NCI-H524 treated with DMSO at 0.1 percent for 48 hours (cell line): Measurements from ENCODE around the gene IL22RA1.

Source experiments
- DNase-seq: peaks from one replicate; lab custom pipeline; 2025; lab: John Stamatoyannopoulos, UW

The IL22RA1 gene

GRCh38 chr1:24167008-24167407 is 24.1 kb upstream of the IL22RA1 start:
- DNase-seq, result no peak

DNA sequence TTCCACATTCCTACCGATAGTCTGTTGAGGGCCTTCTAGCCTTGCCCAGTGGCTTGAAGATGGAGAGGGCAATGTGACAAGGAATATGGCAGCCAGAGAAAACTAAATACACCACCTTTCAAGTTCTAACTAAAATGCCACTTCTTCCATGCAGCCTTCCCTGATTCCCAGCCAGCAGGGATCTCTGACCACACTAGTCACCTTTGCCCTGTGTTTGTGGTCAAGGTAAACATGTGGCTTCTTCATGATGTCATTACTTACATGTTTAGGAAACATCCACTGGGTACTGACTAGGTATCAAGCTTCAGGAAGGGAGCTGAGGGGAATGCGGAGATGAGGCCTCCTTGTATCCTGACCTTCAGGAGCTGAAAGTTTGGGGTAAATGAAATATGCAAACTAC is 22.6 kb upstream of the IL22RA1 start:
- DNase-seq, result no peak

- no peak for DNase-seq
Observed at GRCh38 chr1:24164004-24164403, 21.1 kb upstream of the IL22RA1 start.

- peak; percentile 83 for DNase-seq
Observed at GRCh38 chr1:24162201-24162600, 19.3 kb upstream of the IL22RA1 start.

DNA sequence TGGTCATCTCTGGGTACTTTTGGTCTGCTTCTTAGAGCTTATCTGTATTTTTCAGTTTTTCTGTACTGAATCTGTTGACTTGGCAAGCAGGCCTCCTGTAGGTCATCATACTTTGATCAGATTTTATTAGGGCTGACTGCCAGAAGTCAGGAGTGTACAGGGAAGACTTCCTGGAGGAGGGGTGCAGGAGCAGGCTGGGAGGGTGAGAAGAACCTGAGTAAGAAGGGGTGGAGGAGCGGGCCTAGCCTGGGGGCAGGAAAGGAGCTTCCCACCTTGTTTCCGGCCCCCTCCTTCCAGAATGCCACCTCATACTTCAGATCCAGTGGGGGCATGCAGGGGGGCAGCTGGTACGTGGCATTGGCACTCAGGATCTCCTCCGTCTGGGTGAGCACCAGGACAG is 18.3 kb upstream of the IL22RA1 start:
- DNase-seq, result no peak

- no peak for DNase-seq
Observed at GRCh38 chr1:24159366-24159765, 16.4 kb upstream of the IL22RA1 start.

- DNase-seq, result no peak
Observed at GRCh38 chr1:24157918-24158481, 15.1 kb upstream of the IL22RA1 start.

- DNase-seq, result no peak
Observed at GRCh38 chr1:24156542-24157260, 13.8 kb upstream of the IL22RA1 start.

DNA sequence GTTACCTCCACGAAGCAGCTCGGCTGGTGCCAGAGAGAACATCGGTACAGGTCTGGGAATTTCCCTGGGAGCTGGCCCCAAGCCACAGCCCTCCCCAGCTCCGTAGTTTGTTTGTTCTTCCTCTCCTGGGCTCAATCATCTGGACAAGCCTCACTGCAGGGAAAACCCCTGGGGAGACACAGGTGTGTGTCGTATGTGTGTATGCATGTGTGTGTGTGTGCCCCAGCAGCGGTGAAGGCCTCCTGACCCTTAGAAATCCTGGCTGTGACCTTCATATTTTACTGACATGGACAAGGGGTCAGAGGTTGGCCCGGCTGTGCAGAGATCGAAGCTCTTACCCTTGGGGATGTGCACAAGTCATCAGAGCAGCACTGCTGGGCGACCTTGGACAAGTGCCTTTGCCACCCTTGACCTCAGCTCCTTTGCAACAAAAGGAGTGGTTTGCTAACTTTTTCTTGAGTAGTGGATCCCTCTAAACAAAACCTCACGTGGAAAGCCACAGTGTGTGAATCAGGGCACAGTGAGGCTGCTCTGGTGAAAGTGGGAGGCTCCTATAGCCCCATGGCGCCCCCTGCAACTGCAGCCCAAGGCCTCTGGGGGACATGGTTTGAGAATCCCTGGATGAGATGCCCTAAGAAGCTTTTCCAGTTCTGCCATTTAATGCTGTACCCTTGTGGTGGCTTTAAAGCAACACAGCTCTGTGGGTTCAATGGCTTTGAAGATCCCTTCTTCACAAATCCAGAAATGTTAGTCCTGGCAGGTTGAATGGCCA is 12.3 kb upstream of the IL22RA1 start:
- no peak for DNase-seq

GRCh38 chr1:24154215-24154614 is 11.3 kb upstream of the IL22RA1 start:
- DNase-seq, result no peak

DNA sequence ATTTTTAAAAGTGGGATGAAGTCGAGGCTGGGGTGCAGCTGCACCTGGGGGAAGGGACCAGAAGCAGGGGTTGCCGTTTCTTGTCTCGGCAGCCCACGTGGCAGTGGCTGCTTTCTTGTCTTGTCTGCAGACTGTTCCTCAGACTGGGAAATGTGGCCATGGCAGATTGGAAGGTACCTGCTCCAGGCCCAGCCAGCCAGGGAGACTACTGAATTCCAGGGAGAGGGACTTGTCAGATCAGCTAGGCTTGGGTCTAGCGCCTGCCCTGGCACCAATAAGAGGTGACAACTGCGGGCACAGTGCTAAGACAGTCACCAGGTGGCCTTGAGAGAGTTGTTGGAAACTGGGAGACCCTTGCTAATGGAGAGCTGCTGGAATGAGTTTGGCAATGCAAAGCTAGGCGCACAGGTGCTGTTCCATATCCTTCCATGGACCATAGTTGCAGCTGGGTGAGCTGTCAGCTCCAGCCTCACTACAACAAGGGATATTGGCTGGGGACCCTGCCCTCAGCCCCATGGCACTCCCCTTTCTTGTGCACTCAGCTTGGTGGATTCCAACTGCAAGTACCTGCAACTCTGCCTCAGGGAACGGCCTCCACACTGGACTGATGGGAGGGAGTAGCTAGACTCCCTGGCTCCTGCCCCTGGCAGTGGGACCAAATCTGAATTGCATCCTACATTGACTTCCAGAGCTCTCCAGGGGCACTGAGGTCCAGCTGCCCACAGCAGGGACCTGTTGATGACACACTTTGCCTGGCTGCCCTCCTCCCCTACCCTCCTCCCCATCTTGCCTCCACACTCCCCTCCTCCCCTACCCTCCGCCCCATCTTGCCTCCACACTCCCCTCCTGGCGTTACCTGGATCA is 9.9 kb upstream of the IL22RA1 start:
- DNase-seq, result no peak

DNA sequence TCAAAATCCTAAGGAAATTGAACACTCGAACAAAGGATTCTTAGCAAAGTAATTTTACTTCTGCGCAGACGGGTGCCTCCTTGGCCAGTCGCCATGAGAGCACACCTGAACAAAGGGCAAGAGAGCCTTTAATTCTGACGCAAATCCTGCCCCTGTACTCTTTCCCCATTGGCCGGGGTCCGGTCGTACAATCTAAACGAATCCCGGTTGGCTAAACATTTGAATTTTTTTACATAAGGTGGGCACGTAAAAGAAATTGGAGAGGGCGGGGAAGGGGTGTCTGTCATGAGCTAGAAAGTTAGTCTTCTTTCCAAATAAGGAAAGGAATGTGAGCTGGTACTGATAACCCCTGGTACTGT is 8.2 kb upstream of the IL22RA1 start:
- DNase-seq, result no peak

GRCh38 chr1:24150234-24151174 is 7.6 kb upstream of the IL22RA1 start:
- peak; percentile 38 for DNase-seq

GRCh38 chr1:24149866-24150233 is 6.9 kb upstream of the IL22RA1 start:
- no peak for DNase-seq

GRCh38 chr1:24147816-24148215 is 4.9 kb upstream of the IL22RA1 start:
- DNase-seq, result no peak

DNA sequence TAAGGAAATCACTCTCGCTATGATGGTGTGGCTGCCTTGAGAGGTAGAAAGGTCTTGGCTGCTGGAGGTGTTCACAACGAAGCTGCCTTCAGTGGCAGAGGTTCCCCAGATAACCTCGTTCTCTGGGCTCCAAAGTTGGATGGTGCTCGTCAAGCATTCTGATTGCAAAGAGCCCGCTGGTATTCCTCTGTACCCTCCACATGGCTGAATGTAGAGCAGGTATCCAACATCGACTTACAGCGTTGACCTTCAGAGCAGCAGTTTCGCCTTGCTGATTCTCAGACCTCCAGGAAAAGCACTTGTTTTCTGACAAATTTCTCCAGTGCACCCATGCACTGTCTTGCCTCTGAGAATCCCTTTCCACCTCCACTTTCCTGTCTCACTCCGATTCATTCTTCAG is 4.3 kb upstream of the IL22RA1 start:
- DNase-seq, result no peak

DNA sequence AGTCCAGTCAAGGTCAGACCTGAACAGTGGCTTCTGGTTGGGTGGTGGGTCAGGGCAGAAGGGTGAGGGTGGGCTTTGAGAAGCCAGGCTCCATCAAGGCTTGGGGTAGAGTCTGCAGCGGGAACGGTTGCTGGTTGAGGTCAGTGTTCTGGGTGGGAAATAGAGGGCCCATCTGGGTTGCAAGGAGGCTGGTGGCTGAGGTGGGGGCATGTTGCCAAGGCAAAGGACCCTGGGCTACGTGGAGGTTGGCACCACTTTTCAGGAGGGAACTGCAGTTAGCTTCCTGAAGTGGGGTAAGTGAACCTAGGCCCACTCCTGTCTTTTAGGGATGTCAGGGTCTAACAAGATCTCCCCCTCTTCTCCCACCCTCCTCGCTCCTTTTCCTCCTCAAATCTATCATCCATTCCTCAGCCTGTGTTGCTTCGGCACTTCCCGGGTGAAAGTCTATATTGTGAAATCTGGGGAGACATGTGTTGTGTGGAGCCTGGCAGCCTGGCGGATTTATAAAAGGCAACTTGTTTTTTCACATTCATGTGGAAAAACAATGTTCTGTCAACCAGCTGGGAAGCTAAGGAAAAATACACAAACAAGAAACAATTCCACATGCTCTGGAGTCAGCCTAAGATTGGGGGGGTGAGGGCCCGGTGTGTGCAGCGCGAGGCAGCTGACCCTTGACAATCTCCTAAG is 1.5 kb downstream of the IL22RA1 start:
- DNase-seq, result no peak

DNA sequence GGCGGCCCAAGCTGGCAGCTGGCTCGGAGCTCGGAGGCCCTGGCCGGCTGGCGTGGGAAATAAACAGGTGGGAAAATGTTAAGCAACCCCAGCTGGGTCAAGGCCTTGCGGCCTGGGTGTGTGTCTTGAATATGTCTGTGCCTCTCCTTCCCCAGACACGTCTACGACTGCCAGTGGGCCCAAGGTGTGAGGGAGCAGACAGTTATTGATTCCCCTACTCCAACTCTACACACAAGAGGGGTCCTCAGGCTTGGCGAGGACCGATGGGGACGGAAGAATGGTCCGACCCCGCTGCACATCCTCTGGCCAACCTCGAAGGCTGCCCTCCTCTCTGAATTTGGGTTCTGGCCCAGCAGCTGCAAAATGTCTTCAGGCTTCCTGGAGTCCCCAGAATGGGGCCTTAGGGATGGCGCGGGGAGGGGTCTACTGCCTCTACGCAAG is 2.2 kb downstream of the IL22RA1 start:
- DNase-seq, result no peak

- no peak for DNase-seq
Observed at GRCh38 chr1:24139841-24140425, 3.0 kb downstream of the IL22RA1 start.

GRCh38 chr1:24139222-24139489 is 3.8 kb downstream of the IL22RA1 start:
- DNase-seq, result no peak
